ENCODE data around the gene COL1A1. TPM values are rescaled to one million over a fixed set of nuclear protein-coding genes. Genes with fewer than 3 reads are reported as not detected.

The COL1A1 gene
- total and polyA plus RNA-seq, 3 donors from 2014 or later = 32.5 to 557 (median 35.1) TPM

- Histone ChIP-seq H3K27me3 (no peaks in the 10 kb centered on the region), H3K4me3 (no peak overlapping the region), H3K4me1 (peaks cover 36% of the 10 kb centered on the region), H3K36me3 (ENCODE audit: low read depth, missing control alignments) (no peaks in the 10 kb centered on the region), H3K27ac (peak overlapping the region in 1 of 2 donors; percentile 6), H3K9me3 (no peaks in the 10 kb centered on the region)
- intact Hi-C loops (cut with DNase I; ENCODE audit: low total_unique reads) = no loop called here
- no peak for TF ChIP-seq POLR2A (IDR thresholded peaks at IDR 0.05)
- no peak for TF ChIP-seq CTCF (IDR thresholded peaks at IDR 0.05)
- 84 to 85% methylated on average over 6 of the region's 6 CpGs for WGBS, 2 donors
- no peak for DNase-seq
Measured at GRCh38 chr17:50144355-50144754, 57.1 kb downstream of the COL1A1 start.

- intact Hi-C loops (cut with DNase I; ENCODE audit: low total_unique reads) = no loop called here
- WGBS, 2 donors = 93% methylated on average over 18 to 19 of the region's 20 CpGs
- Histone ChIP-seq H3K36me3 (ENCODE audit: low read depth, missing control alignments) (no peaks in the 10 kb centered on the region), H3K27me3 (no peaks in the 10 kb centered on the region), H3K9me3 (no peaks in the 10 kb centered on the region), H3K27ac (no peak overlapping the region), H3K4me1 (peaks cover 36% of the 10 kb centered on the region), H3K4me3 (no peak overlapping the region)
- TF ChIP-seq POLR2A (IDR thresholded peaks at IDR 0.05) = no peak
- TF ChIP-seq CTCF (IDR thresholded peaks at IDR 0.05) = no peak
- no peak for DNase-seq
Measured at GRCh38 chr17:50143461-50144176, 57.8 kb downstream of the COL1A1 start.

- H3K27me3 ChIP-seq = no peaks in the 10 kb centered on the region
- intact Hi-C loops (cut with DNase I; ENCODE audit: low total_unique reads) = no loop called here
- no peaks in the 10 kb centered on the region for H3K9me3 ChIP-seq
- TF ChIP-seq POLR2A (IDR thresholded peaks at IDR 0.05) = no peak
- no peak for TF ChIP-seq CTCF (IDR thresholded peaks at IDR 0.05)
- peaks cover 18% of the 10 kb centered on the region for H3K4me1 ChIP-seq
- no peak overlapping the region for H3K27ac ChIP-seq
- no peaks in the 10 kb centered on the region for H3K36me3 ChIP-seq (ENCODE audit: low read depth, missing control alignments)
- DNase-seq = no peak
- 80 to 86% methylated on average over 8 of the region's 8 CpGs for WGBS, 2 donors
- H3K4me3 ChIP-seq = no peak overlapping the region
Measured at GRCh38 chr17:50141745-50142110, 59.7 kb downstream of the COL1A1 start.

- Histone ChIP-seq H3K4me1 (peaks cover 13% of the 10 kb centered on the region), H3K27me3 (no peaks in the 10 kb centered on the region), H3K36me3 (ENCODE audit: low read depth, missing control alignments) (no peaks in the 10 kb centered on the region), H3K27ac (no peak overlapping the region), H3K9me3 (no peaks in the 10 kb centered on the region), H3K4me3 (no peak overlapping the region)
- intact Hi-C loops (cut with DNase I; ENCODE audit: low total_unique reads) = no loop called here
- DNase-seq = no peak
- 83 to 84% methylated on average over 16 of the region's 16 CpGs for WGBS, 2 donors
- no peak for TF ChIP-seq POLR2A (IDR thresholded peaks at IDR 0.05)
- no peak for TF ChIP-seq CTCF (IDR thresholded peaks at IDR 0.05)
Measured at GRCh38 chr17:50141026-50141744, 60.2 kb downstream of the COL1A1 start.

Data from testis (tissue), 3 donors.